Ectodermal cell (in vitro differentiated cells): ENCODE results near the gene CSRNP2.
"Not testable (repeated sequence)": the region's sequence is repeated elsewhere in the genome, so short reads cannot be mapped to it uniquely, and the experiment has no call there.

ENCODE experiments used
- H3K27ac ChIP-seq: 2 replicates; pipeline ENCODE4 v1.7.0; 2013; ENCODE audit warnings: mild to moderate bottlenecking, low read depth, low read length; ENCODE audit not compliant: insufficient read depth, poor library complexity, severe bottlenecking
- H3K27me3 ChIP-seq: 2 replicates; pipeline ENCODE4 v1.7.0; 2013; ENCODE audit warnings: mild to moderate bottlenecking, low read length; ENCODE audit not compliant: insufficient read depth, control insufficient read depth, poor library complexity, severe bottlenecking
- H3K36me3 ChIP-seq: one replicate; pipeline ENCODE4 v1.7.0; 2013; ENCODE audit warnings: low read length; ENCODE audit not compliant: control insufficient read depth, insufficient read depth
- H3K4me1 ChIP-seq: one replicate; pipeline ENCODE4 v1.7.0; 2013; ENCODE audit warnings: low read length; ENCODE audit not compliant: control insufficient read depth, insufficient read depth
- H3K4me3 ChIP-seq: 2 replicates; pipeline ENCODE4 v1.7.0; 2013; ENCODE audit warnings: low read depth, low read length, control low read depth; ENCODE audit not compliant: insufficient read depth
- H3K9me3 ChIP-seq: 2 replicates; pipeline ENCODE4 v1.7.0; 2013; ENCODE audit warnings: mild to moderate bottlenecking, low read length, moderate library complexity; ENCODE audit not compliant: control insufficient read depth
- WGBS, 2 experiments: methylation state at CpG; one replicate each; pipeline ENCODE4 v1.1.7; 2013; ENCODE audit warnings: missing lambda C conversion rate in 2 of 2; 5-methylcytosine and 5-hydroxymethylcytosine counted together

Gene CSRNP2

DNA sequence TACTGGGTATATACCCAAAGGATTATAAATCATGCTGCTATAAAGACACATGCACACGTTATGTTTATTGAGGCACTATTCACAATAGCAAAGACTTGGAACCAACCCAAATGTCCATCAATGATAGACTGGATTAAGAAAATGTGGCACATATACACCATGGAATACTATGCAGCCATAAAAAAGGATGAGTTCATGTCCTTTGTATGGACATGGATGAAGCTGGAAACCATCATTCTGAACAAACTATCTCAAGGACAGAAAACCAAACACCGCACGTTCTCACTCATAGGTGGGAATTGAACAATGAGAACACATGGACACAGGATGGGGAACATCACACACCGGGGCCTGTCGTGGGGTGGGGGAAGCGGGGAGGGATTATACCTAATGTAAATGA, 4.5 kb downstream of the CSRNP2 start:
- WGBS, 2 experiments: 95 to 99% methylated on average over 5 of the region's 6 CpGs
- H3K36me3 ChIP-seq: not testable (repeated sequence)

DNA sequence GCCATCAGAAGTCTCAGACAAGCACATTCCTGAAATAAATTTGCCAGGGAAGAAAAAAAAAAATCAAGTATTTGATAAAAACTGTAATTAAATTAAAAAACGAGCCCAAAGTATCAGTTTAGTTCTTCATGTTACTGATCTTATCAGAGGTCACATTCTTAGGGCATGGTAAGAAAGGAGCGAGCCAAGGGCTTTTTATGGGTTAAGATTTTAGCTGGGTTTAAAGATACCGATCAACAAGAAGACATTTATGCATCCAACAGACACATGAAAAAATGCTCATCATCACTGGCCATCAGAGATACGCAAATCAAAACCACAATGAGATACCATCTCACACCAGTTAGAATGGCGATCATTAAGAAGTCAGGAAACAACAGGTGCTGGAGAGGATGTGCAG, 5.0 kb downstream of the CSRNP2 start:
- not testable (repeated sequence) for H3K27ac ChIP-seq, H3K36me3 ChIP-seq
- 94 to 95% methylated on average over 3 to 5 of the region's 5 CpGs for WGBS, 2 experiments

More for the DNA sequence above, 4.5 kb downstream of the CSRNP2 start:
- not testable (repeated sequence) for H3K9me3 ChIP-seq, H3K27ac ChIP-seq, H3K27me3 ChIP-seq, H3K4me3 ChIP-seq
- peaks cover 12% of the 10 kb centered on the region for H3K4me1 ChIP-seq

DNA sequence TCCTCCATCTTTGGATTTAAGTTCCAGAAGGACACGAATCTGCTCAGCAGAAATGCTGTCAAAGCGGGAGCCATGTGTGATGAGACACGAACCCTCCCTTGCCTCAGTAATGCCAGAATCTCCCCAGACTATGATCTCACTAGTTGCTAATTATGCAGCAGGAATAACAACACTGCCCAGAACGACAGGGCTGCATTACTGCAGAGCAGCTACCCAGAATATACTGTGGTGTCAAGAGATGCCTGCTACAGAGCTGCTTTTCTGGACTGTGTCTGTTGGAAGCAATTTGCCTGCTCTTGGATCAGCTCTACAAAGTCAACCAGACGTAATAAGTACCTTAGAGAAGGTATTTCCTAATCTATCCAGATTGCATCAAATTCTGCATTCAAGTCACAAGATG, 5.5 kb downstream of the CSRNP2 start:
- no peak overlapping the region for H3K4me3 ChIP-seq
- H3K9me3 ChIP-seq: no peaks in the 10 kb centered on the region
- H3K36me3 ChIP-seq: peaks cover 12% of the 10 kb centered on the region
- peaks cover 12% of the 10 kb centered on the region for H3K4me1 ChIP-seq
- H3K27me3 ChIP-seq: no peaks in the 10 kb centered on the region
- 86 to 87% methylated on average over 5 of the region's 5 CpGs for WGBS, 2 experiments
- H3K27ac ChIP-seq: no peak overlapping the region

More for the DNA sequence above, 5.0 kb downstream of the CSRNP2 start:
- H3K4me3 ChIP-seq, H3K27me3 ChIP-seq, H3K9me3 ChIP-seq: not testable (repeated sequence)
- H3K4me1 ChIP-seq: peaks cover 12% of the 10 kb centered on the region

DNA sequence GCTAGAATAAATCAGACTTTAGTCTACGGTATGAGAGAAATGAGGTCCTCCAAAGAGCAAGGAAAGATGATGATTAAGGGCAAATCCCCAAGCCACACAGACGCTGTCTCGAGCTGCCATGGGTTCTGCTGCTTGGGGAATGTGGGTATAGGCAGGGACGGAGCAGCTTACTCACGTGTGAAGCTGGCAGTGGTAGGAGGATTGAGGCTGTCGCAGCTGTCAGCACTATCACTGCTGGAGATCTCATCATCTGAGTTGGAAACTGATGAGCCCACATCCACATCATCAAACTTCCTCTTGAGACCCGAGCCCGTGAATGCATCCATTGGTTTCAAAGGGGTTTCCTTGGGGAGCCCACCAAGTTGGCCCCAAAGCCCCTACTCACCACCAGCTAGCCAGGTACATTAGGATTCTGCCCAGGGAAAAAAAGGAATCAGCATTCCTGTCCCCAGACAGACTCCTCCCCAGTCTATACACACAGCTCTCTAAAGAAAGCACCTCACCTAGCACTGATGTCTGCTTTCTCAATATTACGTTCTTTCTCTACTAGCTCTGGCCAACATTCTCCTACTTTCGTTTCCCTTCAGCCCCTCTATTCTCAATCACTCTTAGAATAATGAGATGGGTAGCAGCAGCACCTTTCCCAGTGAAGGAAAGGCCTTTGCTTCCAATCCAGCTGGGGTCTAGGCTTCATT, 7.0 kb downstream of the CSRNP2 start:
- Histone ChIP-seq H3K4me3 (no peak overlapping the region), H3K27ac (no peak overlapping the region), H3K9me3 (no peaks in the 10 kb centered on the region), H3K4me1 (peaks cover 2% of the 10 kb centered on the region), H3K27me3 (no peaks in the 10 kb centered on the region), H3K36me3 (peaks cover 22% of the 10 kb centered on the region)
- 90 to 95% methylated on average over 10 of the region's 10 CpGs for WGBS, 2 experiments

DNA sequence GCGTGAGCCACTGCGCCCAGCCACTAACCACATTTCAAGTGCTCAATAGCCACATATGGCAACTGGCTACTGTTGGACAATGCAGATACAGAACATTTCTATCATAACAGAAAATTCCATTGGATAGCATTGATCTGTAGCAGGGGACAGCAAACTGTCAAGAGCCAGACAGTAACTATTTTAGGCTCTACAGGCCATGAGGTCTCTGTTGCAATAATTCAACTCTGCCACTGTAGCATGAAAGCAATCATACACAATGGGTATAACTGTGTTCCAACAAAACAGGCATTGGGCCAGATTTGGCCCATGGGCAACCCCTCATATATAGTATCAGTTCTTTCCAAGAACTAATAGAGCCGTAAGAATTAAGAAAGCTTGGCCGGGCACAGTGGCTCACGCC, 8.0 kb downstream of the CSRNP2 start:
- Histone ChIP-seq H3K36me3 (peaks cover 27% of the 10 kb centered on the region), H3K9me3 (no peaks in the 10 kb centered on the region), H3K4me1 (no peaks in the 10 kb centered on the region), H3K4me3 (no peak overlapping the region), H3K27me3 (no peaks in the 10 kb centered on the region), H3K27ac (no peak overlapping the region)
- 93 to 95% methylated on average over 5 of the region's 5 CpGs for WGBS, 2 experiments

DNA sequence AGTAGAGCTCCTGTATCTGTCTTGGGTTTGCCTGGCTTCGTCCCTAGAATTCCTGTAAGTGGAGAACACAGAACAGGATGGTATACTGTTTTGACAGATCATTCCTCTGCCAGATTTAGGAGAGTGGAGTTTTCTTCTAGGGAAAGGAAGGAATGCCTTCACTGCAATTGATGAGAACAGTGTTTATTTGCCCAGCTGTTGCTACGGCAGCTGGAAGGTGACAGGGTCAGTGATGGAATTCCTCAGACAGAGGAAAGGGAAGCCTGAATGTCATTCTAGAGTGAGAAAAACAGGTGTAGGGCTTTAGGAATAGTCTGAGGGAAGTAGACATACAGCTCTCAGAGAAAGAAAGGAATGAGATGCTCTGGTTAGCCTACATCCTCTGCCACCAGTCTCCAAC, 11.7 kb downstream of the CSRNP2 start:
- H3K27ac ChIP-seq: no peak overlapping the region
- WGBS, 2 experiments: 93 to 96% methylated on average over 2 of the region's 2 CpGs

DNA sequence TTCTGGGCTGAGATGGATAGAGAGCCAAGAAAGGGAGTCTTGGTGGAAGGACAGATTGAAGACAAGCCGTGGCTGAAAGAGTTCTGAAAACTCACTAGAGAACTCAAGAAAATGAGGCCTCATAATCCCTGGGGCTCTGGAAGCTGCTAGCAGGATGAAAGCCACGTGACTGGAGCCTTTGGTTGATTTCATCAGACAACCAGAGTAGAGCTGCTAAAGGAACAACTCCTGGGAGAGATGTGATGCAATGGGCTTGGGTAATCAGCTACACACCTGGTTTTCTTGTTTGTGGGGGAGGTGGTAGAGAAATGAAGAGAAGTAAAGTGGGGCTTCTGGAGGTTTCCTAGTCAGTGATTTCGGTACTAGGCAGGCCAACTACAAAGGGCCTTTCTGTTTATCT, 13.4 kb downstream of the CSRNP2 start:
- WGBS, 2 experiments: 95 to 97% methylated on average over 3 of the region's 3 CpGs

More for the DNA sequence above, 11.7 kb downstream of the CSRNP2 start:
- Histone ChIP-seq H3K36me3 (peaks cover 48% of the 10 kb centered on the region), H3K9me3 (no peaks in the 10 kb centered on the region), H3K4me1 (no peaks in the 10 kb centered on the region), H3K4me3 (no peak overlapping the region), H3K27me3 (no peaks in the 10 kb centered on the region)

DNA sequence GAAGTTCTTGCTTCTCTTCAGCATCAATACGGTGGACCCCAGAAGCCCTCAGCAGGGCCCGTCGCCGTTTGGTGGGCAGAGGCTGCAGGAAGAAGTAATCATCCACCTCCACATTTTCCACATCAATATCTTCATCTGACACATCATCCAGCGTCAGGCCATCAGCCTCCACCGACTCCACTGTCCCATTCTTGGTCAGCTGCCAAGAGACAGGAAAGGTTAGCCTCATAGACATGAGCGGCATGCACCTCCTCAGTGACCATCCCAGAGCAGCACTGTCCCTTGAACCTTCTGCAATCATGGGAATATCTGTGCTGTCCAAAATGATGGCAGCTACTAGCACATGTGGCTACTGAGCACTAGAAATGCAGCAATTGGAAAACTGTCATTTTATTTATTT, 15.6 kb downstream of the CSRNP2 start:
- H3K9me3 ChIP-seq: no peaks in the 10 kb centered on the region
- peaks cover 66% of the 10 kb centered on the region for H3K36me3 ChIP-seq
- H3K27ac ChIP-seq: no peak overlapping the region
- H3K27me3 ChIP-seq: no peaks in the 10 kb centered on the region
- H3K4me1 ChIP-seq: no peaks in the 10 kb centered on the region
- no peak overlapping the region for H3K4me3 ChIP-seq
- 94 to 95% methylated on average over 7 of the region's 7 CpGs for WGBS, 2 experiments

More for the DNA sequence above, 13.4 kb downstream of the CSRNP2 start:
- H3K9me3 ChIP-seq: no peaks in the 10 kb centered on the region
- H3K36me3 ChIP-seq: peaks cover 60% of the 10 kb centered on the region
- no peaks in the 10 kb centered on the region for H3K4me1 ChIP-seq
- H3K4me3 ChIP-seq: no peak overlapping the region
- no peaks in the 10 kb centered on the region for H3K27me3 ChIP-seq
- no peak overlapping the region for H3K27ac ChIP-seq

DNA sequence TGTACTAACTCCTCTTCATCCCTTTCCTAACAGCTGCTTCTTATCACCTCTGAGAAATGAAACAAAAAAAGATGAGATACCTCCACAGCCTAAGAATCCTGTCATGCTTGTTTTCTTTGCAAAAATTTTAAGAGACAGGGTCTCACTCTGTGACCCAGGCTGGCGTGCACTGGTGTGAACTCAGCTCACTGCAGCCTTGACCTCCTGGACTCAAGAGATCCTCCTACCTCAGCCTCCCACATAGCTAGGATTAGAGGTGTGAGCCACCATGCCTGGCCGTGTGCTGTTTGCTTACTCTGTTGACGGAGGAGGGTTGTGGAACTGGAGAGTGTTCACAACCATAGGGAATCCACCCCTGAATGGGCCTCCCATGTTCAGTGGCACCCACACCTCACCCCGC, 16.2 kb downstream of the CSRNP2 start:
- Histone ChIP-seq H3K36me3 (peaks cover 64% of the 10 kb centered on the region), H3K9me3 (no peaks in the 10 kb centered on the region), H3K4me1 (no peaks in the 10 kb centered on the region), H3K4me3 (no peak overlapping the region), H3K27me3 (no peaks in the 10 kb centered on the region), H3K27ac (no peak overlapping the region)
- WGBS, 2 experiments: 92 to 95% methylated on average over 4 of the region's 4 CpGs

DNA sequence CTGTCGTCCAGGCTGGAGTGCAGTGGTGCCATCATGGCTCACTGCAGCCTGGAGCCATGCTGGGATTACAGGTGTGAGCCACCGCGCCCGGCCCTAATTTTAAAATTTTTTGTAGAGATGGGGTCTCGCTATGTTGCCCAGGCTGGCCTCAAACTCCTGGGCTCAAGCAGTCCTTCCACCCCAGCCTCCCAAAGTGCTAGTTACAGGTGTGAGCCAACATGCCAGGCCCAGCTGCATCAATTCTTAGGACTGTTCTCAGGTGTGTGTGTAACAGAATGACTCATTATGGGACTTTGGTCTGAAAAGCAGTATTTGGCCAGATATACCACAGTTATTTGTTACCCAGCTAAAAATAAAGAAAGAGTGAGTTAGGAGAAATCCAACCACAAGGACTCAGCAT, 17.9 kb downstream of the CSRNP2 start:
- no peaks in the 10 kb centered on the region for H3K9me3 ChIP-seq
- H3K36me3 ChIP-seq: peaks cover 56% of the 10 kb centered on the region
- H3K4me1 ChIP-seq: no peaks in the 10 kb centered on the region
- no peak overlapping the region for H3K27ac ChIP-seq
- 96 to 97% methylated on average over 5 of the region's 5 CpGs for WGBS, 2 experiments
- no peaks in the 10 kb centered on the region for H3K27me3 ChIP-seq
- no peak overlapping the region for H3K4me3 ChIP-seq
